ENCODE results near the gene ACAP3.

Gene ACAP3

DNA sequence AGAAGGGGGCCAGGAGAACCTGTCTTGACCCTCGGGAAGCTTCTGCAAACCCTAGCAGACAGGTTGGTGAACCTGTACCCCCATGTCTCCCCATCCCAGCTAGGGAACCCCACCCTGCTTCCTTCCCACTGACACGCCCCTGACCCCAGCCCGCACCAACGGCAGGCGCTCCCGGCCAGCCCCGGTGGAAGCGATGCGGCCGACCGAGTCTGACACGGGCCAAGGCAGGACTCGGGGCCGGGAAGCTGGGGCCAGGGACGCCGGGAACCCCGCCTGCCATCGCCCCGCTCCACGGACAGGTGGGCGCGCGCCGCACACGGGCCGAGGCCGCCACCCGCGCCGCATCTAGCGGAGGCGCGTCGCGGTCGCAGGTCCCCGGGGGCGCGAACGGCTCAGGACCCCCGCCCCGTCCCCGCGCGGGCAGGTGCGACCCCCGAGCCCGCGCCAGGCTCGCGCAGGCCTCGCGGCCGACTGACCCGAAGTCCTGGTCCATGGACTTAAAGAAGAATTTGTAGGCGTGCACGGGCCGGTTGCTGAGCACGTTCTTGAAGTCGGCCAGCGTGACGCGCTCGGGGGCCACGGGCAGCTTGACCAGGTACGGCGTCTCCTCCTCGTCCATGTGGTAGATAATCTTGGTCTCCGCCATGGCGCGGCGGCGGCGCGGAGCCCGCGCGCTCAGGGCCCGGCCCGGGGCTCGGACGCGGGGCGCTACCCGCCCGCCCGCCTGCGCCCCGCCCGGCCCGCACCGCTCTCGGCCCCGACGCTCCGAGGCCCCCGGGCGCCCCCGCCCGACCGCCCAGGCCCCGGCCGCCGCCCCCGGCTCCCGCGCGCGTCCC, 40.9 kb upstream of the ACAP3 start:
- Histone ChIP-seq H3K36me3 (ENCODE audit: control insufficient read depth, insufficient read depth, low read length, severe bottlenecking) (peaks cover 14% of the 10 kb centered on the region), H3K27me3 (replicated peaks; ENCODE audit: control insufficient read depth, insufficient read depth, low read length) (no peaks in the 10 kb centered on the region), H3K9me3 (ENCODE audit: control insufficient read depth, low read length) (no peaks in the 10 kb centered on the region), H3K9ac (ENCODE audit: low read length) (peak overlapping the region; percentile 89), H3K4me3 (ENCODE audit: low read length) (peak overlapping the region; percentile 89), H3K4me1 (ENCODE audit: control insufficient read depth, insufficient read depth, low read length) (peaks cover 53% of the 10 kb centered on the region)
- DNase-seq (ENCODE audit: low read depth), result no peak

DNA sequence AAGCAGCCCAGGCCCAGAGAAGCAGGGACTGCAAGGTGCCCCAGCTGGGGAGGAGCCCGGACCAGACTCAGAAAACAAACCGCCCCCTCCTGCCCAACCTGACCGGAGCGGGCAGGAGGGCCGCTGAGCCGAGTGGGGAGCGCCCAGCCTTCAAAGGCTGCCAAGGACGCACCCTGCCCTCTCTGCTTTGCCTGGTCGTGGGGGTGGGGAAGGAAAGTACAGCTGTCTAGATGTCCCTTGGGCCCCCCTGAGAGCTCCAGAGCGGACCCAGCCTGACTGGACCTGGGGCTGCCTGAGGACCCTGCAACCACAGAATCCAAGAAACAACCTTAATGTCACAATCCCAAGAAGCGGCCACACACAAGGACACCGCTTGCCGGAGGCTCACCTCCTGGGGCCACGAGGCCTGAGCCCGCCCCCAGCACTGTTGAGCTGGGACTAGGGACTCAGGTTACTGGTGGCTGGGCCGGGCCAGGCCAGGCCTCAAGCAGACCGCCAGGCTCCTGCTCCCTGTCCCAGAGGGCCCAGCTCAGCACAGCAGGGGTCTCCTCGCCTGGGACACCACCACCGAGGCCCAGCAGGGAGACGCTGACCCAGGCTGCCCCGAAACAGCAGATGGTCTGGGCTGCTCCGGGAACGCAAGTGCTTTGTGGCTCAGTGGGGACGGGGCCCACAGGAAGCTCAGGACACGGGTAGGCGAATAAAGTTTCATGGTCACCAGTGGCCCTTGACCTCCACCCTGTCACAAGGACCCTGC, 40.1 kb upstream of the ACAP3 start:
- no peaks in the 10 kb centered on the region for H3K9me3 ChIP-seq (ENCODE audit: control insufficient read depth, low read length)
- peaks cover 46% of the 10 kb centered on the region for H3K4me1 ChIP-seq (ENCODE audit: control insufficient read depth, insufficient read depth, low read length)
- H3K4me3 ChIP-seq (ENCODE audit: low read length), result peak overlapping the region; percentile 89
- H3K27me3 ChIP-seq (replicated peaks; ENCODE audit: control insufficient read depth, insufficient read depth, low read length), result no peaks in the 10 kb centered on the region
- DNase-seq (ENCODE audit: low read depth), result peak; percentile 55
- H3K9ac ChIP-seq (ENCODE audit: low read length), result peak overlapping the region; percentile 89
- H3K36me3 ChIP-seq (ENCODE audit: control insufficient read depth, insufficient read depth, low read length, severe bottlenecking), result peaks cover 6% of the 10 kb centered on the region

DNA sequence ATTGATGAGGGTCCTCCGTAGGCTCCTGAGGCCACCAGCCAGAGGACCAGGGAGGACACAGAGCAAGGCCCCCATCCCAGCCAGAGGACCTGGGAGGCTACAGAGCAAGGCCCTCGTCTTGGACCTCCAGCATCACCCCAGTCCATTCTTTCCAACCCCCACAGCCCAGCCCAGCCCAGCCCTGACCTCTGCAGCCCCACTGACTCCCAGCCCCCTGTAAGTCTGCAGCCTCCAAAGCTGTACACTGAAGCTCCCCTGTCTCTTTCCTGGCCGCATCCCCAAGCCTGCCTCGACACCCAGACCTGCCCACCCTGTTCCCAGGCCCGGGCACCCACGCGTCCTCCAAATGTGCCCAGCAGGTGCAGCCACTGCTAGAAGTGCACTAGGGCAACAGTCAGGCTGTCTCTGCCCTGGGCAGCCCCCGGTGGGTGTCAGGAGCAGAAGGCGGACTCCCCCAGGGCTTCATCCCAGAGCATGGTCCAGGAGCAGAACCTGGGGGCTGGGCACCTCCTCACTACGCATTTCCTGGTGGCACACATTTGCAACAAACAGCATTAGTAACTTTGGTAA, 39.4 kb upstream of the ACAP3 start:
- H3K36me3 ChIP-seq (ENCODE audit: control insufficient read depth, insufficient read depth, low read length, severe bottlenecking), result no peaks in the 10 kb centered on the region
- no peaks in the 10 kb centered on the region for H3K9me3 ChIP-seq (ENCODE audit: control insufficient read depth, low read length)
- H3K9ac ChIP-seq (ENCODE audit: low read length), result peak overlapping the region; percentile 89
- H3K4me3 ChIP-seq (ENCODE audit: low read length), result peak overlapping the region; percentile 89
- no peak for DNase-seq (ENCODE audit: low read depth)
- no peaks in the 10 kb centered on the region for H3K27me3 ChIP-seq (replicated peaks; ENCODE audit: control insufficient read depth, insufficient read depth, low read length)
- H3K4me1 ChIP-seq (ENCODE audit: control insufficient read depth, insufficient read depth, low read length), result peaks cover 38% of the 10 kb centered on the region

DNA sequence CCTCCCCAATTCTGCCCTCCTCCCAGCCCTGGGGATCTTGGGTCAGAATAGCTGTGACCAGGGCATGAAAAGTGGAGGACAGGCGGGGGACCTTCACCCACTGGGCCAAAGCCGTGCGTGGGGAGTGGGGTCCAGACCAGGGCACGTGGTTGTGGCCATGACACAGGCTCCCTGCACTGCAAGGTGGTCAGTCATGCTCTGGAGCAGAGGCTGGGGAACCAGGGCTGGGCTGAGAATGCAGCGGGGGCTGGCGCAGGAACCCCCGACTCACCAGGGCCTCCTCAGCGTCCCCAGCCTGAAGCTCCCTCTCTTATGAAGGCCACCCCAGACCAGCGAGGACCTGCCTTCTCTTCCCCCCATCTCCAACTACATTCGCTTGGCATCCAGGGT, 38.8 kb upstream of the ACAP3 start:
- peaks cover 4% of the 10 kb centered on the region for H3K36me3 ChIP-seq (ENCODE audit: control insufficient read depth, insufficient read depth, low read length, severe bottlenecking)
- peaks cover 36% of the 10 kb centered on the region for H3K4me1 ChIP-seq (ENCODE audit: control insufficient read depth, insufficient read depth, low read length)
- H3K9ac ChIP-seq (ENCODE audit: low read length), result peak overlapping the region; percentile 89
- no peak for DNase-seq (ENCODE audit: low read depth)
- no peaks in the 10 kb centered on the region for H3K27me3 ChIP-seq (replicated peaks; ENCODE audit: control insufficient read depth, insufficient read depth, low read length)
- no peaks in the 10 kb centered on the region for H3K9me3 ChIP-seq (ENCODE audit: control insufficient read depth, low read length)
- H3K4me3 ChIP-seq (ENCODE audit: low read length), result peak overlapping the region; percentile 54

DNA sequence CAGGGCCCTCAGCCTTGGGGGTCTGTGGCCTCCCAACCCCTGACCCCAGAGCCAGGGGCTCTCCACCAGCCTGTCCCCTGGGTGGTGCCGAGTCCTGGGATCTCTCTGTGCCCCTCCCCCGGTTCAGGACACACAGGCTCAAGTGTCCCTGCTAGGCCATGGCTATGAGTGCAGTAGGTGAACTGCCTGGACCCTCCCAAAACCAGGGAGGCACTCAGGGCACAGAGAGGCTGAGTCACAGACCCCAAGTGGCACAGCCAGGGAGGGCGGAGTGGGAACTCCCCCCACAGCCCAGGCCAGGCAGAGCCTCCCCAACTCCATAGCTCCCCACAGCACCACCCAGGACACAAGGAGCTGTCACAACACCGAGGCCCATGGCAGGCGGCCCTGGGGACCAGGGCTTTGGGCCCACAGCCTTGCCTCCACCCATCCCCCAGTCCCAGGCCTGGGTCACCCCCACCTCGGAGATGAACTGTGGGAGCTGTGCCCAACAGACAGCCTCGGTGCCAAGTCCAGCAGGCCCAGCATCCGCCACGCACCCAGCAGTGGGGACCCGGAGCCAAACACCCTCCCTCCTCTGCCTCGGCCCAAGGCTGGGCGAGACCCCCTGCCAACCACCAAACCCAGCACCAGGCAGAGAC, 38.2 kb upstream of the ACAP3 start:
- Histone ChIP-seq H3K27me3 (replicated peaks; ENCODE audit: control insufficient read depth, insufficient read depth, low read length) (no peaks in the 10 kb centered on the region), H3K4me3 (ENCODE audit: low read length) (peak overlapping the region; percentile 54), H3K9ac (ENCODE audit: low read length) (peak overlapping the region; percentile 89), H3K4me1 (ENCODE audit: control insufficient read depth, insufficient read depth, low read length) (peaks cover 36% of the 10 kb centered on the region), H3K36me3 (ENCODE audit: control insufficient read depth, insufficient read depth, low read length, severe bottlenecking) (peaks cover 9% of the 10 kb centered on the region), H3K9me3 (ENCODE audit: control insufficient read depth, low read length) (no peaks in the 10 kb centered on the region)
- DNase-seq (ENCODE audit: low read depth), result no peak

DNA sequence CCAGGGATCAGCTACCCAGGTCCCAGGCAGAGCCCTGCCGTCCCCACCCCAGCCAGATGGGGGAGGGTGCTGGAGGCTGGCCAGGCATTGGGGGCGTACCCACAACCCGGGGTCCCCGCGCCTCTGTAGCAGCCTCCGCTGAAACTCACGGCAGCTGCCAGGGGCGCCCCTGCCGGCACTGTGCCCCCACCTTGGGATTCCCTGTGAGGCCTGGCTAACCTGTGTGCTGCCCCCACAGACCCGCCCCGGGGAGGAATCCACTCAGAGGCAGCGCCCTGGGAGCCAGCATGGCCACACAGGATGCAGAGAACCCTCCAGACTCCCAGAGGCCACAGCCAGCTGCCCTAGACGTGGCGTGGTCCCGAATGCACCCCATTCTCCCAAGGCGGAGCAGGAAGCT, 37.7 kb upstream of the ACAP3 start:
- H3K4me3 ChIP-seq (ENCODE audit: low read length), result peak overlapping the region; percentile 12
- no peaks in the 10 kb centered on the region for H3K9me3 ChIP-seq (ENCODE audit: control insufficient read depth, low read length)
- peaks cover 14% of the 10 kb centered on the region for H3K36me3 ChIP-seq (ENCODE audit: control insufficient read depth, insufficient read depth, low read length, severe bottlenecking)
- H3K27me3 ChIP-seq (replicated peaks; ENCODE audit: control insufficient read depth, insufficient read depth, low read length), result no peaks in the 10 kb centered on the region
- H3K9ac ChIP-seq (ENCODE audit: low read length), result peak overlapping the region; percentile 89
- peaks cover 36% of the 10 kb centered on the region for H3K4me1 ChIP-seq (ENCODE audit: control insufficient read depth, insufficient read depth, low read length)
- no peak for DNase-seq (ENCODE audit: low read depth)

DNA sequence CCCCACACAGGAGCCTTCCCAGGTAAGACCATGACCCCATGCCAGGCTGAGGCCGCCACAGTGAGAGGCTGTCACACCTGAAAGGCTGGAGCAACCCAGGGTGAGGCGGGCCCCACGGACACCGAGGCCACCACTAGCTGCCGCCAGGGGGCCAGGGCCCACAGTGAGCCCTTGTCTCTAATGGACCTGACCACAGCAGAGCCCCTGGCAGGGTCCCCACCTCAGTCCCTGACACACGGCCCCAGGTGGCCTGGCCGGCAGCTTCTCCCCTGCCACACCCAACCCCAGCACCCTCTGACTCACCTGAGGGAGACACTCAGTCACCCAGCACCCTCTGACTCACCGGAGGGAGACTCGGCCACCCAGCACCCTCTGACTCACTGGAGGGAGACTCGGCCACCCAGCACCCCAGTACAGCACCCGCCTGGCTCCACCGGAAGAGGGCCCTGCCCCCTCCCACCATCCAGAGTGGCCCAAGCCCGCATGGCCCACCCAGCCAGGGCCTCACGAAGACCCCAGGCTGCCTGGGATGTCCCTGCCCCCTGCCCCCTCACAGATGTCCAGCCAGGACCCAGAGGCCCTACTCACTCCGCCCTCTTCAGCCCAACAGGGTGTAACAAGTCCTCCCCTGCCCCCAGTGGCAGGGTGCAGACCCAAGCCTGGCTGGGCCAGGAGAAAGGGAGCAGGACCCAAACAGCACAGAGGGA, 37.1 kb upstream of the ACAP3 start:
- Histone ChIP-seq H3K4me3 (ENCODE audit: low read length) (peak overlapping the region; percentile 12), H3K36me3 (ENCODE audit: control insufficient read depth, insufficient read depth, low read length, severe bottlenecking) (peaks cover 15% of the 10 kb centered on the region), H3K9ac (ENCODE audit: low read length) (peak overlapping the region; percentile 89), H3K27me3 (replicated peaks; ENCODE audit: control insufficient read depth, insufficient read depth, low read length) (no peaks in the 10 kb centered on the region), H3K9me3 (ENCODE audit: control insufficient read depth, low read length) (no peaks in the 10 kb centered on the region), H3K4me1 (ENCODE audit: control insufficient read depth, insufficient read depth, low read length) (peaks cover 36% of the 10 kb centered on the region)
- peak; percentile 77 for DNase-seq (ENCODE audit: low read depth)

DNA sequence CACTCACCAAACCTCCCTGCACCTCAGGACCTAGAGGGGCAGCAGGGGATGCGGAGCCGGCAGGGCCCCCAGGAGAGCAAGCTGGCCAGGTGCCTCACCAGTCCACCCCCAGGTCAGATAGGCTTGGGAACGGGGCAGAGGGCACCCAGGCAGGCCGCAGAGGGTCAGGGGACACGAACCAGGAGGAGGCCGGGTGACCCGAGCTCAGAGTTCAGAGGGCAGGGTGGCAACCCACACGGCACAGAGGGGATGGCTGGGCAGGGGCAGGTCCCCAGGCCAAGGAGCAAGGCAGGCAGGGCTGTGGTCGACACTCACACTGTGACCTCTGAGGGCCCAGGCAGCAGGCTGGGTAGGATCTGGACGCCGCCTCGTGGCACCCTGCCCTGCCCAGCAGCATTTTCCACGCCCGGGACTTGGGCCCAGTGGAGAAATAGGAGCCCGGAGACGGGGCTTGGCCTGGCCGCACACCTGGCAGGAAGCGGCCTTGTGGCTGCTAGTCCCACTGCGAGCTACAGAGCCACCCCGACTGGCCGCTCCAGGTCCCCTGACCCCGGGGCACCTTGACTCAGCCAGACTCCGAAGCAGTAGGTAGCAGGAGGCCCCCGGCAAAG, 36.2 kb upstream of the ACAP3 start:
- Histone ChIP-seq H3K27me3 (replicated peaks; ENCODE audit: control insufficient read depth, insufficient read depth, low read length) (no peaks in the 10 kb centered on the region), H3K36me3 (ENCODE audit: control insufficient read depth, insufficient read depth, low read length, severe bottlenecking) (peaks cover 19% of the 10 kb centered on the region), H3K9ac (ENCODE audit: low read length) (no peak overlapping the region), H3K4me1 (ENCODE audit: control insufficient read depth, insufficient read depth, low read length) (peaks cover 36% of the 10 kb centered on the region), H3K9me3 (ENCODE audit: control insufficient read depth, low read length) (no peaks in the 10 kb centered on the region), H3K4me3 (ENCODE audit: low read length) (no peak overlapping the region)
- no peak for DNase-seq (ENCODE audit: low read depth)

DNA sequence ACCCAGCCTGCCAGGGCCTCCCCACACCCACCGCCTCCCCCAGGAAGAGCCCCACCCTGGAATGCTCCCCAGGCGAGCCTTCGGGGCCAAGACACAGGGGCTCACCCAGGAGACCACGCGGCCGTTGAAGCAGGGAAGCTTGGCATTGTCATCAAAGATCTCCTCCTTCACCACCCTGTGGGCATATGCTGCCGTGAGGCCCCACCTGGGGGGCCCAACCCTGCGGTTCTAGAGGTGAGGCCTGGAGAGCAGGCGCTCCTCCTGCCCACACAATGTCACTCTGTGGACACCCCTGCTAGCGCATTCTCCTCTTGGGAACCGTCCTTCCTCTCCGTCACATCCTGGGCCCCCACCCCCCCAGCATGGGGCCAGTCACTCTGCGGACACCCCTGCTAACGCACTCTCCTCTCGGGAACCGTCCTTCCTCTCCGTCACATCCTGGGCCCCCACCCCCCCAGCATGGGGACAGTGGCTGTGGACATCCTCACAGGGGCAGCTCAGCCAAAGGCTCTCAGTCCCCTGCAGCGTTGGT, 34.9 kb upstream of the ACAP3 start:
- H3K36me3 ChIP-seq (ENCODE audit: control insufficient read depth, insufficient read depth, low read length, severe bottlenecking), result peaks cover 27% of the 10 kb centered on the region
- H3K9me3 ChIP-seq (ENCODE audit: control insufficient read depth, low read length), result no peaks in the 10 kb centered on the region
- no peak overlapping the region for H3K4me3 ChIP-seq (ENCODE audit: low read length)
- H3K27me3 ChIP-seq (replicated peaks; ENCODE audit: control insufficient read depth, insufficient read depth, low read length), result no peaks in the 10 kb centered on the region
- no peak for DNase-seq (ENCODE audit: low read depth)
- H3K9ac ChIP-seq (ENCODE audit: low read length), result no peak overlapping the region
- peaks cover 34% of the 10 kb centered on the region for H3K4me1 ChIP-seq (ENCODE audit: control insufficient read depth, insufficient read depth, low read length)

DNA sequence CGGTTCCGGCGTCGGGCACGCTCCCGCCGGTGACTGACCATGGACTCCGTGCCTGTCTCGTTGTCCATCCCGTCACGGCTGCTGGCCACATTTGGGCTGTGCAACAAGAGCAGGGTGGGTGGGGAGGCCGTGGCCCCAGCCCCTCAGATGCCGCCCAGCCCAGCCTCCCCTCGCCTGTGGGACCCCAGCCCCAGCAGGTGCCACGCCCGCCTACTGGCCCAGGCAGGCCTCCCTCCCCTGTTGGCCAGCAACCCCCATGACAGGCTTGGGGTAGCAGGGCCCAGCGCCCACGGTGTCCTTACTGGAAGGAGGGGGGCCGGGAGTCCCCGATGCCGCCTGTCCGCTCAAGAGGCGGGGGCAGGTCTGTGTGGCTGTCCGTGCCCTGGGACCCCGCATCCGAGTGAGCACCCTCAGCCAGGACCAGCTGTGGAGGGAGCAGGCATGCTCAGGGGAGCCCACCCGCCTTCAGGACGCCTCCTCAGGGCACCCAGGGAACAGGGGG, 34.4 kb upstream of the ACAP3 start:
- no peak overlapping the region for H3K9ac ChIP-seq (ENCODE audit: low read length)
- H3K4me1 ChIP-seq (ENCODE audit: control insufficient read depth, insufficient read depth, low read length), result peaks cover 29% of the 10 kb centered on the region
- no peak overlapping the region for H3K4me3 ChIP-seq (ENCODE audit: low read length)
- H3K9me3 ChIP-seq (ENCODE audit: control insufficient read depth, low read length), result no peaks in the 10 kb centered on the region
- no peaks in the 10 kb centered on the region for H3K27me3 ChIP-seq (replicated peaks; ENCODE audit: control insufficient read depth, insufficient read depth, low read length)
- H3K36me3 ChIP-seq (ENCODE audit: control insufficient read depth, insufficient read depth, low read length, severe bottlenecking), result peaks cover 32% of the 10 kb centered on the region
- DNase-seq (ENCODE audit: low read depth), result no peak
